Upper lobe of left lung (tissue), 6 donors: ENCODE data around the gene MAPKBP1. TPM values are rescaled to one million over a fixed set of nuclear protein-coding genes. Genes with fewer than 3 reads are reported as not detected.

Experiments
- ATAC-seq, 2 donors: fragments of 200-7000 bp; cut with Tn5 transposase; one replicate each; pipeline ENCODE4 v1.9.1; 2022; ENCODE audit warnings: mild to moderate bottlenecking in 2 of 2, moderate library complexity in 2 of 2; ENCODE audit not compliant: low FRiP score in 2 of 2
- DNase-seq, 2 donors: peaks; one replicate each; pipeline ENCODE4 v3.0.0-alpha.2; 2019 to 2020
- H3K27ac ChIP-seq, 4 donors: fragments of 200-600 bp; sonication (generic); one replicate each; pipeline ENCODE4 v1.5.1; 2016 to 2019
- H3K27me3 ChIP-seq, 4 donors: fragments of 200-600 bp; sonication (generic); one replicate each; pipeline ENCODE4 v1.5.1; 2017 to 2019
- H3K36me3 ChIP-seq, 4 donors: fragments of 200-600 bp; sonication (generic); one replicate each; pipeline ENCODE4 v1.5.1; 2016 to 2019
- H3K4me1 ChIP-seq, 4 donors: fragments of 200-600 bp; sonication (generic); one replicate each; pipeline ENCODE4 v1.5.1; 2018 to 2019
- H3K4me3 ChIP-seq, 4 donors: fragments of 200-600 bp; sonication (generic); one replicate each; pipeline ENCODE4 v1.5.1; 2017 to 2019; ENCODE audit warnings: mild to moderate bottlenecking in 2 of 4, moderate library complexity in 1 of 4
- H3K9me3 ChIP-seq, 4 donors: fragments of 200-600 bp; sonication (generic); one replicate each; pipeline ENCODE4 v1.5.1; 2018 to 2019
- EP300 ChIP-seq, 4 donors: sonication (generic); formaldehyde crosslinking; IDR thresholded peaks; one replicate each; pipeline ENCODE4 v1.5.1; 2017; ENCODE audit warnings: antibody characterized with exemption in 4 of 4, control low read depth in 2 of 4
- POLR2A ChIP-seq, 4 donors: fragments of 450-650 bp; IDR thresholded peaks; one replicate each; pipeline ENCODE4 v1.5.1; 2016 to 2017; ENCODE audit warnings: antibody characterized with exemption in 4 of 4, mild to moderate bottlenecking in 2 of 4
- POLR2AphosphoS5 ChIP-seq, 2 donors: sonication (generic); formaldehyde crosslinking; IDR thresholded peaks; one replicate each; pipeline ENCODE4 v1.5.1; 2017; ENCODE audit warnings: antibody characterized with exemption in 2 of 2
- WGBS, 2 donors: methylation state at CpG; one replicate each; pipeline ENCODE4 v1.1.5; 2017 to 2018; 5-methylcytosine and 5-hydroxymethylcytosine counted together
- total RNA-seq, 6 donors: library from RNA; depleted of rRNA in 4 of 6; stranded (reverse); fragments of >200 nt in 4 of 6; gene quantifications; one replicate each; pipeline versions ENCODE4 v1.1.0 to v1.2.1, GENCODE V29; 2016 to 2021
- TF ChIP-seq, protein P1 (sequence below), 6 experiments: fragments of 450-650 bp in 4 of 6; fragments of 200-600 bp in 2 of 6; sonication (generic) in 2 of 6; IDR thresholded peaks; one replicate each; pipeline ENCODE4 v1.5.1; 2016 to 2019; ENCODE audit warnings: antibody characterized with exemption in 6 of 6
- donor health status: DM: no; HTN: no; CAD: no; lungs with moderate emphysema.
- donor health status: DM: no; HTN: yes; CAD: no; lungs with severe emphysema.

The MAPKBP1 gene
- total RNA-seq, 6 donors from 2014 or later = 12.8 to 83.8 (median 26.8) TPM

DNA sequence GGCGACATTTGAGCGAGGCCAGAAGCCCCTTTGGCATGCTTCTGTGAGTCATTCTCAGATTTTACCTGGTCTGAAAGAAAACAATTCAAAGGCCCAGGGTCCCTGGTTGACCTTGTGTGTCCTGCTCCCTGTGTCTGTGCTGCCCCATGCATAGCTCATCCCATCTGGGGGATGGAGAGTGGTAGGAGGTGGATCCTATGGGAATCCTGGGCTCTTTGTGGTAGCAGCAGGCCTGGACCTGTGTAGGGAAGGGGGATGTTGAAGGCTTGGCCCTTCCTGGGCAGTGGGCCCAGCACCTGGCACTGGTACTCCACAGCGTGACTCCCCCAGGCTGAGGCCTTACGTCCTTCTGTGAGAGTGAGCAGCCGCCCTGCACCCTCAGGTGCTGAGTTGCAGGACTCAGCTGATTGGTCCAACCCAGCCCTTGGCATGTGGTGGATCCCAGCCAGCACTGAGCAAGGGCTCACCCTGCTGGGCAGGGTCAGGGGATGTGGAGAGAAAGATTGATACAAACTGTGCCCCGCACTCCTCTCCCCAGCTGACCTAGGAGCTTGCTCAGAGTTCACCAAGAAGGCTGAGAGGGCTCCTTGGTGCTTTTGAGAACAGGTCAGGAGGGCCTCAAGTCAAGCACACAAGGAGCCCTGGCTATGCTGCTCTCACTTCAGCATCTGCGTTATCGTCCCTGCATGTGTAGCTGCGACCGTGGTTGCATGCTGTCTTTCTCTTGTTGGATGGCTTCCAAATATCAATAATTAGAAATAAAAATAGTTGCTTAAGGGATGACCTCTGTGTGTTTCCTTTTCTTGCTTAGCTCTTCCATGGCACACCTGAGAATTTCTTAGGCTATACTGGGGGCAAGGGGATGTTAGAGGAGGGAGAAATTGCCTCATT lies 32.3 kb downstream of the MAPKBP1 start:
- H3K27ac ChIP-seq = no peak overlapping the region
- DNase-seq (peak in 1 of 2 donors; percentile 45), ATAC-seq (peak in 1 of 2 donors; percentile 38)
- H3K36me3 ChIP-seq = peaks cover 0 to 6% (median 0%) of the 10 kb centered on the region in 4 donors
- TF ChIP-seq POLR2AphosphoS5 (IDR thresholded peaks at IDR 0.05) (no peak), POLR2A (IDR thresholded peaks at IDR 0.05) (no peak), EP300 (IDR thresholded peaks at IDR 0.05) (no peak)
- TF ChIP-seq, protein P1, sequence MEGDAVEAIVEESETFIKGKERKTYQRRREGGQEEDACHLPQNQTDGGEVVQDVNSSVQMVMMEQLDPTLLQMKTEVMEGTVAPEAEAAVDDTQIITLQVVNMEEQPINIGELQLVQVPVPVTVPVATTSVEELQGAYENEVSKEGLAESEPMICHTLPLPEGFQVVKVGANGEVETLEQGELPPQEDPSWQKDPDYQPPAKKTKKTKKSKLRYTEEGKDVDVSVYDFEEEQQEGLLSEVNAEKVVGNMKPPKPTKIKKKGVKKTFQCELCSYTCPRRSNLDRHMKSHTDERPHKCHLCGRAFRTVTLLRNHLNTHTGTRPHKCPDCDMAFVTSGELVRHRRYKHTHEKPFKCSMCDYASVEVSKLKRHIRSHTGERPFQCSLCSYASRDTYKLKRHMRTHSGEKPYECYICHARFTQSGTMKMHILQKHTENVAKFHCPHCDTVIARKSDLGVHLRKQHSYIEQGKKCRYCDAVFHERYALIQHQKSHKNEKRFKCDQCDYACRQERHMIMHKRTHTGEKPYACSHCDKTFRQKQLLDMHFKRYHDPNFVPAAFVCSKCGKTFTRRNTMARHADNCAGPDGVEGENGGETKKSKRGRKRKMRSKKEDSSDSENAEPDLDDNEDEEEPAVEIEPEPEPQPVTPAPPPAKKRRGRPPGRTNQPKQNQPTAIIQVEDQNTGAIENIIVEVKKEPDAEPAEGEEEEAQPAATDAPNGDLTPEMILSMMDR (IDR thresholded peaks at IDR 0.05) = no peak
- 81 to 88% methylated on average over 6 to 10 of the region's 10 CpGs for WGBS, 2 donors
- H3K27me3 ChIP-seq = no peaks in the 10 kb centered on the region
- H3K4me3 ChIP-seq = no peak overlapping the region
- peaks cover 0 to 6% (median 0%) of the 10 kb centered on the region in 4 donors for H3K4me1 ChIP-seq
- no peaks in the 10 kb centered on the region for H3K9me3 ChIP-seq

DNA sequence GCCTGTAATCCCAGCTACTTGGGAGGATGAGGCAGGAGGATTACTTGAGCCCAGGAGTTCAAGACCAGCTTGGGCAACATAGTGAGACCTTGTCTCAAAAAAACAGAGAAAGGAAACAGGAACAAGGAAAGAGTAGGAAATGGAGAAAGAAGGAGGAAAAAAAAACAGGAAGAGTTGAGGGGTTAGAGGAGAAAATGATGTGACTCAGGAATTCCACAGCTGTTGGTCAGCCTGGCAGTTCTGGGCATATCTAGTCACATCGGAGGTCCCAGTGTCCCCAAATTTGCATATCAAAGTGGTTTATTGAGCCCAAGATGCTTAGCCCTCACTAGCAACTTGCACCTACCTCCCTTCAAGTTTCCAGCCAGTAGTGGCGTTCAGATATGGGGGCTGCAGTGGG lies 34.8 kb downstream of the MAPKBP1 start:
- WGBS, 2 donors = 64 to 80% methylated on average over 2 of the region's 2 CpGs
- Histone ChIP-seq H3K27me3 (no peaks in the 10 kb centered on the region), H3K27ac (no peak overlapping the region), H3K4me1 (peaks cover 0 to 8% (median 0%) of the 10 kb centered on the region in 4 donors), H3K4me3 (no peak overlapping the region), H3K36me3 (peaks cover 0 to 22% (median 7%) of the 10 kb centered on the region in 4 donors), H3K9me3 (no peaks in the 10 kb centered on the region)
- ATAC-seq (no peak), DNase-seq (no peak)
- no peak for TF ChIP-seq POLR2A (IDR thresholded peaks at IDR 0.05)
- TF ChIP-seq EP300 (IDR thresholded peaks at IDR 0.05) = no peak
- TF ChIP-seq, protein P1 (IDR thresholded peaks at IDR 0.05) = no peak
- TF ChIP-seq POLR2AphosphoS5 (IDR thresholded peaks at IDR 0.05) = no peak

DNA sequence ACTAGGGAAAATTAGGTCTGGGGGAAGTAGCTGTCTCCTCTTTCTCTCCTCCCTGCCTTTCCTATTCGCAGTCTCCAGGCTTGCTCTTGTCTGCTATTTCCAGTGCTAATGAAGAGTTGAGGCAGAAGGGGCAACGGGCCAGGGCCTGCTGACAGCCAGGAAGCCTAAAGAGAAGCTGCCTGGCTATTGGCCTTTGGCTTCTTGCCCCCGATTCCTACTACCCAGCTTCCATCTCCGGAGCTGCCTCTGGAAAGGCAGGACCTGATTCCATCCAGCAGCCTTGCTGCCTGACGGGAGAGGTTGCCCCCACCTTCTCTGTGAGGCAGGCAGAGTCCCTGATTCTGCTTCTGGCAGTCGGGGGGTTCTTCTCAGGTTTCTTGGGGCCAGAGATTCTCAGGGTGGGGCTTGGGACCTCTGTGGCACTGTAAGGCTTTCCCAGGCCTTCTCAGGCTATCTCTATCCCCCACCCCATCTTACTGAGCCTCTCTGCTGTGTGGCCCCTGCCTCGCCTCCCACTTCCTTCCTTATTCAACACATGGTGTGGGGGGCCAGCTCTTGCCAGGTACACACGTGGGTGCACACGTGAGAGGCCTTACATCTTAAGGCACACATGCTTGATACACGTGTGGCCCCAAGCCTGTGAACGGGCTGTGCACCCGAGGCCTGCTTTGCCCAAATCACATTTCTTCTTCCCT lies 35.4 kb downstream of the MAPKBP1 start:
- no peak for DNase-seq
- H3K4me3 ChIP-seq = no peak overlapping the region
- peaks cover 0 to 26% (median 10%) of the 10 kb centered on the region in 4 donors for H3K36me3 ChIP-seq
- TF ChIP-seq POLR2A (IDR thresholded peaks at IDR 0.05) = no peak
- no peak for TF ChIP-seq EP300 (IDR thresholded peaks at IDR 0.05)
- no peak for TF ChIP-seq POLR2AphosphoS5 (IDR thresholded peaks at IDR 0.05)
- no peaks in the 10 kb centered on the region for H3K27me3 ChIP-seq
- no peaks in the 10 kb centered on the region for H3K9me3 ChIP-seq
- WGBS, 2 donors = 74 to 80% methylated on average over 11 to 12 of the region's 12 CpGs
- H3K27ac ChIP-seq = no peak overlapping the region
- H3K4me1 ChIP-seq = peaks cover 0 to 8% (median 0%) of the 10 kb centered on the region in 4 donors
- no peak for ATAC-seq

DNA sequence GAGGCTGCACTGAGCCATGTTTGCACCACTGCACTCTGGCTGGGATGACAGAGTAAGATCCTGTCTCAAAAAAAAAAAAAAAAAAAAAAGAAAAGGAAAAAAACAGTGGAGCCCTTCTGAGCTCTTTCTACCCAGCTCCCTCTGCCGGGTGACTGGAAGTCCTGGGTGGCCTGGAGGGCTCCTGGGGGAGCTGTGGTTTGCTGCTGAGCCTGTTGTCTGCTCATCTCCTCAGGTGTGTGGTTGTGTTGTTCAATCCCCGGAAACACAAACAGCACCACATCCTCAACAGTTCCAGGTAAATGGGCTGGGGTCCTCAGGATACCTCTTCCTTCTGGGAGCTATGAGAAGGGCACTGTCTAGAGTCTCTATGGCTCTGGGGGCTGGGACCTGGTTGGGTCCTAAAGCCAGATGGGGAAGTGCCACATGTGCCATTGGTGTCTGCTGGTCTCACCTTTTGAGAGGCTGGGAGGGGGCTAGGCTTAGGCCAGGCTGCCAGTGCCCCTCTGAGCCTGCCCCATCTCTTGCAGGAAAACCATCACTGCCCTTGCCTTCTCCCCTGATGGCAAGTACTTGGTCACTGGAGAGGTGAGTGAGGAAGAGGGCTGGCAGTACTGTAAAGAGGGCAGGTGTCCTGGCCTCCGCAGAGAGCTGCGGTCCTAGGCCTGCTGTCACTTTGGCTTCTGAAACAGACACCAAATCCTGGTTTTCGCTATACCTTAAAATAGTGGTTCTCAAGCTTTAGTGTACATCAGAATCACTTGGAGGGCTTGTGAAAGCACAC lies 36.6 kb downstream of the MAPKBP1 start:
- DNase-seq (no peak), ATAC-seq (no peak)
- WGBS, 2 donors = 92 to 99% methylated on average over 5 of the region's 5 CpGs

More for the DNA sequence above, 36.6 kb downstream of the MAPKBP1 start:
- Histone ChIP-seq H3K27me3 (no peaks in the 10 kb centered on the region), H3K4me1 (peaks cover 0 to 8% (median 0%) of the 10 kb centered on the region in 4 donors), H3K36me3 (peaks cover 0 to 38% (median 20%) of the 10 kb centered on the region in 4 donors), H3K9me3 (no peaks in the 10 kb centered on the region), H3K4me3 (no peak overlapping the region), H3K27ac (no peak overlapping the region)
- TF ChIP-seq, protein P1 (IDR thresholded peaks at IDR 0.05) = no peak
- TF ChIP-seq POLR2AphosphoS5 (IDR thresholded peaks at IDR 0.05) (no peak), POLR2A (IDR thresholded peaks at IDR 0.05) (no peak), EP300 (IDR thresholded peaks at IDR 0.05) (no peak)
